Psoas muscle (tissue), 8 donors: ENCODE results near the gene LYPLA2. TPM values are rescaled to one million over a fixed set of nuclear protein-coding genes. Genes with fewer than 3 reads are reported as not detected.

Experiments
- ATAC-seq, 4 donors: fragments of 200-7000 bp; cut with Tn5 transposase; one replicate each; pipeline ENCODE4 v1.9.1; 2020; ENCODE audit warnings: moderate library complexity in 3 of 4, mild to moderate bottlenecking in 2 of 4
- DNase-seq, 2 donors: peaks; one replicate each; pipeline ENCODE4 v3.0.0-alpha.2; 2020
- H3K27ac ChIP-seq: fragments of 200-600 bp; one replicate; pipeline ENCODE4 v1.8.0; 2022
- H3K27me3 ChIP-seq, 3 donors: fragments of 200-600 bp in 1 of 3; one replicate each; pipeline versions ENCODE4 v1.6.1 to v1.8.0; 2013 to 2022; ENCODE audit warnings: low read length in 2 of 3, mild to moderate bottlenecking in 2 of 3, moderate library complexity in 1 of 3; ENCODE audit not compliant: insufficient read depth in 3 of 3
- H3K36me3 ChIP-seq, 2 donors: fragments of 200-600 bp in 1 of 2; one replicate each; pipeline versions ENCODE4 v1.6.1 to v1.8.0; 2013 to 2022; ENCODE audit warnings: low read depth in 1 of 2, mild to moderate bottlenecking in 1 of 2, moderate library complexity in 1 of 2; ENCODE audit not compliant: insufficient read depth in 1 of 2
- H3K4me1 ChIP-seq: fragments of 200-600 bp; one replicate; pipeline ENCODE4 v1.8.0; 2022
- H3K4me3 ChIP-seq: fragments of 200-600 bp; one replicate; pipeline ENCODE4 v1.8.0; 2022; ENCODE audit warnings: mild to moderate bottlenecking
- H3K9me3 ChIP-seq: fragments of 200-600 bp; one replicate; pipeline ENCODE4 v1.8.0; 2022
- WGBS, 3 donors: extraction: QIAGEN DNeasy Blood & Tissue Kit; methylation state at CpG; one replicate each; pipeline versions ENCODE4 v1.1.6 to v1.1.7; 2013; 5-methylcytosine and 5-hydroxymethylcytosine counted together
- intact Hi-C, 2 donors: fragments of 100-400 bp; cut with DNase I; formaldehyde crosslinking; loops; one replicate each; pipeline versions ENCODE4 v1.11.0 to v1.14.2; 2022
- polyA plus RNA-seq, 3 donors: library from polyadenylated mRNA; stranded (reverse); fragments of 200-250 nt; gene quantifications; one replicate each; pipeline ENCODE4 v1.2.3, GENCODE V29; 2013
- total RNA-seq, 4 donors: library from RNA; stranded (reverse); fragmentation: NEBNext Ultra II Directional in 2 of 4; extraction: Animal tissue kit (Norgen Biotek cat#: 25700) in 2 of 4; gene quantifications; one replicate each; pipeline versions ENCODE4 v1.2.1 to v1.2.4, GENCODE V29; 2021 to 2023
- TF ChIP-seq, protein P1 (sequence below): fragments of 200-600 bp; IDR thresholded peaks from one replicate; pipeline ENCODE4 v1.8.0; 2022; ENCODE audit warnings: antibody characterized with exemption
- donor health status: healthy with polysubstance abuse.
- donor health status: DM: no; HTN: no; CAD: no; lungs with moderate emphysema.
- donor health status: Bipolar disorder and iron deficiency.
- donor health status: healthy.
- donor health status: DM: yes; HTN: yes; CAD: no.
- donor health status: DM: no; HTN: no; CAD: no.
- donor health status: DM: no; HTN: no; CAD: no.
- donor health status: DM: yes; HTN: yes; CAD: no.

Gene LYPLA2
- total and polyA plus RNA-seq, 7 donors: 24.0 to 97.6 (median 35.2) TPM

DNA sequence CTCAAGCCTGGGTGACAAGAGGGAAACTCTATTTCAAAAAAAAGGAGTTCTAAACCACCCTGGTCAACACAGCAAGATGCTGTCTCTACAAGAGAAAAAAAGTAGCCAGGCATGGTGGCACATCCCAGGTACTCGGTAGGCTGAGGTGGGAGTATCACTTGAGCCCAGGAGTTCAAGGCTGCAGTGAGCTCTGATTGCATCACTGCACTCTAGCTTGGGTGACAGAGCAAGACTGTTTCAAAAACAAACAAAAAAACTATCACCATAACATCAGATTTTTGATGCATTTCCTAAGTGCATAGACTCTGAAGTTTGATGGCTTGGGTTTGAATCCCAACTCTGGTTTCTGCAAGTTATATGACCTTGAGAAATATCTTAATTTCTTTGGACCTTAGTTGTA, 38.0 kb upstream of the LYPLA2 start:
- Histone ChIP-seq H3K4me3 (no peak overlapping the region), H3K27ac (no peak overlapping the region), H3K4me1 (peaks cover 11% of the 10 kb centered on the region), H3K36me3 (peaks cover 13 to 92% of the 10 kb centered on the region in 2 donors), H3K9me3 (no peaks in the 10 kb centered on the region), H3K27me3 (no peaks in the 10 kb centered on the region)
- WGBS, 3 donors: 88 to 100% (median 94%) methylated on average over 1 of the region's 1 CpG
- TF ChIP-seq, protein P1, sequence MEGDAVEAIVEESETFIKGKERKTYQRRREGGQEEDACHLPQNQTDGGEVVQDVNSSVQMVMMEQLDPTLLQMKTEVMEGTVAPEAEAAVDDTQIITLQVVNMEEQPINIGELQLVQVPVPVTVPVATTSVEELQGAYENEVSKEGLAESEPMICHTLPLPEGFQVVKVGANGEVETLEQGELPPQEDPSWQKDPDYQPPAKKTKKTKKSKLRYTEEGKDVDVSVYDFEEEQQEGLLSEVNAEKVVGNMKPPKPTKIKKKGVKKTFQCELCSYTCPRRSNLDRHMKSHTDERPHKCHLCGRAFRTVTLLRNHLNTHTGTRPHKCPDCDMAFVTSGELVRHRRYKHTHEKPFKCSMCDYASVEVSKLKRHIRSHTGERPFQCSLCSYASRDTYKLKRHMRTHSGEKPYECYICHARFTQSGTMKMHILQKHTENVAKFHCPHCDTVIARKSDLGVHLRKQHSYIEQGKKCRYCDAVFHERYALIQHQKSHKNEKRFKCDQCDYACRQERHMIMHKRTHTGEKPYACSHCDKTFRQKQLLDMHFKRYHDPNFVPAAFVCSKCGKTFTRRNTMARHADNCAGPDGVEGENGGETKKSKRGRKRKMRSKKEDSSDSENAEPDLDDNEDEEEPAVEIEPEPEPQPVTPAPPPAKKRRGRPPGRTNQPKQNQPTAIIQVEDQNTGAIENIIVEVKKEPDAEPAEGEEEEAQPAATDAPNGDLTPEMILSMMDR: no peak
- intact Hi-C loops: no loop called here
- no peak for ATAC-seq
- no peak for DNase-seq

DNA sequence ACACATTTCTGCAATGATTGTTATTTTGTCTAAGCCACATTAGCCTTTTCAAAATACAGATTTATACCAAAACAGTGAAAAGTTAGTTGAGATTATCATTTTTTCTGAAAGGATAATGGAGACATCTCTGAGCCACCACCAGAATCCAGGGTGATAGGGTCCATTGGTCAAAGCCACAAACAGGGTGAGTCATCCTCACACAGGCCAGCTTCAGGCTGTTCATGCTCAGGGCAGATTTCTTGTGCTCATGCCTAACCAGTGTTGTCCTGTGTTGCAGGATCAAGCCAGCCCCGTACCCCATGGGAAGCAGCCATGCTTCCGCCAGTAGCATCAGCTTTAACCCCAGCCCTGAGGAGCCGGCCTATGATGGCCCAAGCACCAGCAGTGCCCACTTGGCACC, 34.3 kb upstream of the LYPLA2 start:
- intact Hi-C loops: no loop called here
- Histone ChIP-seq H3K4me3 (no peak overlapping the region), H3K36me3 (peaks cover 20 to 99% of the 10 kb centered on the region in 2 donors), H3K4me1 (peaks cover 26% of the 10 kb centered on the region), H3K27ac (no peak overlapping the region), H3K27me3 (no peaks in the 10 kb centered on the region), H3K9me3 (no peaks in the 10 kb centered on the region)
- WGBS, 3 donors: 74 to 93% (median 78%) methylated on average over 3 of the region's 3 CpGs
- TF ChIP-seq, protein P1: no peak
- ATAC-seq (peak in 2 of 4 donors; percentile 48 to 50), DNase-seq (no peak)

DNA sequence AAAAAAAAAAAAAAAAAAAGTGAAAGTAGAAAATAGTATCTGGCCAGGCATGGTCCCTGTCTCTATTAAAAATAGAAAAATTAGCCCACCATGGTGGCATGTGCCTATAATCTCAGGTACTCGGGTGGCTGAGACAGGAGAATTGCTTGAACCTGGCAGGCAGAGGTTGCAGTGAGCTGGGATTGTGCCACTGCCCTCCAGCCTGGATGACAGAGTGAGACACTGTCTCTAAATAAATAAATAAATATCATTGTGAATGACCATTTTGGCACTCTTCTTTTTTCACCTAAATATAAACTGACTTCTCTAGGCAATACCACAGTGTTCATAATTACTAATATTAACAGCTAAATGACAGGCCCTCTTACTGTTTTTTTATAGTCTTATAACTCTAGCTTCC, 33.1 kb upstream of the LYPLA2 start:
- Histone ChIP-seq H3K4me1 (peaks cover 34% of the 10 kb centered on the region), H3K4me3 (no peak overlapping the region), H3K9me3 (no peaks in the 10 kb centered on the region), H3K36me3 (peaks cover 20 to 95% of the 10 kb centered on the region in 2 donors), H3K27ac (peak overlapping the region; percentile 10), H3K27me3 (no peaks in the 10 kb centered on the region)
- DNase-seq (peak in 1 of 2 donors; percentile 63), ATAC-seq (peak in 3 of 4 donors; percentile 21 to 56 (median 27))
- WGBS, 3 donors: 33 to 47% (median 43%) methylated on average over 1 of the region's 1 CpG
- intact Hi-C loops: no loop called here
- TF ChIP-seq, protein P1: no peak

DNA sequence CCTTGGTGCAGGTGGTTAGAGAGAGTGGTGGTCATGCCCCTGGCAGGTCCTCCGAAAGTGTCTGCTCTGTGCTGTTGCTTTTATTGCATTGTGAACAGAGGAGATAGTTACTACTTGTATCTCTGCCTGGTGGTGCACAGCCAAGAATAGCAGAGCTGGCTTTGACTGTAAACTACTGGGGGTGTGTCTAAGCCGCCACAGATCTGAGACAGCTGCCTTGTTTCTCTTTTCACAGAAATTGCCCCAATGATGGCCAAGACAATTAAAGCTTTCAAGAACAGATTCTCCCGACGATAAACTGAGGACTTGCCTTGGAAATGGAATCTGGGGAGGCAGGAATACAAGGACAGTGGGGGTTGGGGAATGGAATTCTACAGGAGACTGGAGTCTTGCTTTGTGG, 31.7 kb upstream of the LYPLA2 start:
- no peaks in the 10 kb centered on the region for H3K9me3 ChIP-seq
- DNase-seq: no peak
- H3K27ac ChIP-seq: peak overlapping the region; percentile 19
- TF ChIP-seq, protein P1: no peak
- H3K27me3 ChIP-seq: no peaks in the 10 kb centered on the region
- no peak overlapping the region for H3K4me3 ChIP-seq
- intact Hi-C loops: no loop called here
- peaks cover 46% of the 10 kb centered on the region for H3K4me1 ChIP-seq
- 23 to 42% (median 29%) methylated on average over 4 of the region's 4 CpGs for WGBS, 3 donors
- ATAC-seq: peak in 2 of 4 donors; percentile 47 to 57
- peaks cover 14 to 85% of the 10 kb centered on the region in 2 donors for H3K36me3 ChIP-seq

DNA sequence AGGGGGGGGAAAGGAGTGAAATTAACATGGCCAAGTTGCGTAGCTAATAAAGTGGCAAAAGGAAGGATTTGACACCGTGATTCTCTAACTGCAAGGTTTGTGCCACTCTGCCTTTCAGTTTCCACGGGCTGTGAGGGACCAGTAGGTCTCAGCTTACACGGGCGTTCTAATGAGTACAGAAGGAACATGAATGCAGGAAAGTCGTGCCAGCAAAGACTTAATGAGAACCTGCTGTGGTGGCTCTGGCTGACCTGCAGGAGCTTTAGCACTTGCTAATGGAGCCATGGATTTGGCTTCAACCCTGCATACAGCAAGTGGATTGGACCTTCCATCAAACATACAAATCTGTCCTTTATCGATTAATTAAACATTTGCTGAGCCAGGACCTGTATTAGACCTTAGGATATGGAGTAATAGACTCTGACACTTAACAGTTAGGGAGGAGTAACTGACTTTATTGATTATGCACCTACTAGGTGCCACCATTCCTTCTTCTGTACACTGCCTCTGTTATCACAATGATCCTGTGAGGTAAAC, 27.8 kb upstream of the LYPLA2 start:
- no peaks in the 10 kb centered on the region for H3K9me3 ChIP-seq
- WGBS, 3 donors: 31 to 42% (median 33%) methylated on average over 6 to 7 of the region's 7 CpGs
- intact Hi-C loops: no loop called here
- DNase-seq (no peak), ATAC-seq (peak; percentile 26 to 78 (median 62))
- H3K4me3 ChIP-seq: no peak overlapping the region
- TF ChIP-seq, protein P1: no peak
- H3K27me3 ChIP-seq: no peaks in the 10 kb centered on the region
- no peak overlapping the region for H3K27ac ChIP-seq
- H3K36me3 ChIP-seq: peaks cover 12 to 80% of the 10 kb centered on the region in 2 donors
- peaks cover 46% of the 10 kb centered on the region for H3K4me1 ChIP-seq
